ENCODE results near the gene SCFD2.
"Not testable (repeated sequence)": the region's sequence is repeated elsewhere in the genome, so short reads cannot be mapped to it uniquely, and the experiment has no call there.

SCFD2 gene

GRCh38 chr4:53346920-53347852 is 18.7 kb downstream of the SCFD2 start:
- DNase-seq (ENCODE audit: extremely low read depth in 1 of 2, low read depth in 1 of 2): no peak

GRCh38 chr4:53346392-53346791 is 19.5 kb downstream of the SCFD2 start:
- DNase-seq (ENCODE audit: extremely low read depth in 1 of 2, low read depth in 1 of 2): not testable (repeated sequence)

GRCh38 chr4:53340145-53340544 is 25.7 kb downstream of the SCFD2 start:
- DNase-seq (ENCODE audit: extremely low read depth in 1 of 2, low read depth in 1 of 2): not testable (repeated sequence)

GRCh38 chr4:53334916-53335315 is 30.9 kb downstream of the SCFD2 start:
- not testable (repeated sequence) for DNase-seq (ENCODE audit: extremely low read depth in 1 of 2, low read depth in 1 of 2)

- DNase-seq (ENCODE audit: extremely low read depth in 1 of 2, low read depth in 1 of 2): no peak
Measured at GRCh38 chr4:53326535-53326934, 39.3 kb downstream of the SCFD2 start.

- no peak for DNase-seq (ENCODE audit: extremely low read depth in 1 of 2, low read depth in 1 of 2)
Measured at GRCh38 chr4:53322696-53323095, 43.2 kb downstream of the SCFD2 start.

- no peak for DNase-seq (ENCODE audit: extremely low read depth in 1 of 2, low read depth in 1 of 2)
Measured at GRCh38 chr4:53321984-53322289, 43.9 kb downstream of the SCFD2 start.

GRCh38 chr4:53321151-53321983 is 44.5 kb downstream of the SCFD2 start:
- no peak for DNase-seq (ENCODE audit: extremely low read depth in 1 of 2, low read depth in 1 of 2)

GRCh38 chr4:53315300-53315699 is 50.6 kb downstream of the SCFD2 start:
- DNase-seq (ENCODE audit: extremely low read depth in 1 of 2, low read depth in 1 of 2): no peak

- no peak for DNase-seq (ENCODE audit: extremely low read depth in 1 of 2, low read depth in 1 of 2)
Measured at GRCh38 chr4:53314252-53314651, 51.6 kb downstream of the SCFD2 start.

GRCh38 chr4:53313510-53313909 is 52.4 kb downstream of the SCFD2 start:
- no peak for DNase-seq (ENCODE audit: extremely low read depth in 1 of 2, low read depth in 1 of 2)

- DNase-seq (ENCODE audit: extremely low read depth in 1 of 2, low read depth in 1 of 2): no peak
Measured at GRCh38 chr4:53309321-53310040, 56.4 kb downstream of the SCFD2 start.

- no peak for DNase-seq (ENCODE audit: extremely low read depth in 1 of 2, low read depth in 1 of 2)
Measured at GRCh38 chr4:53307819-53308780, 57.8 kb downstream of the SCFD2 start.

GRCh38 chr4:53307210-53307609 is 58.7 kb downstream of the SCFD2 start:
- no peak for DNase-seq (ENCODE audit: extremely low read depth in 1 of 2, low read depth in 1 of 2)

GRCh38 chr4:53306729-53307128 is 59.1 kb downstream of the SCFD2 start:
- DNase-seq (ENCODE audit: extremely low read depth in 1 of 2, low read depth in 1 of 2): no peak

- not testable (repeated sequence) for DNase-seq (ENCODE audit: extremely low read depth in 1 of 2, low read depth in 1 of 2)
Measured at GRCh38 chr4:53292209-53292608, 73.7 kb downstream of the SCFD2 start.

- DNase-seq (ENCODE audit: extremely low read depth in 1 of 2, low read depth in 1 of 2): no peak
Measured at GRCh38 chr4:53281438-53281837, 84.4 kb downstream of the SCFD2 start.

GRCh38 chr4:53280846-53281245 is 85.0 kb downstream of the SCFD2 start:
- DNase-seq (ENCODE audit: extremely low read depth in 1 of 2, low read depth in 1 of 2): no peak

GRCh38 chr4:53274609-53275268 is 91.1 kb downstream of the SCFD2 start:
- DNase-seq (ENCODE audit: extremely low read depth in 1 of 2, low read depth in 1 of 2): no peak

GRCh38 chr4:53273726-53274125 is 92.1 kb downstream of the SCFD2 start:
- DNase-seq (ENCODE audit: extremely low read depth in 1 of 2, low read depth in 1 of 2): no peak

Data from activated CD8-positive, alpha-beta memory T cell treated with anti-CD3 and anti-CD28 coated beads for 1 hour (primary cell).